ENCODE data around the gene RYR1.
A peak's percentile ranks its signal among the peaks of the same experiment; 100 is the strongest.

Gene RYR1

GRCh38 chr19:38544569-38545315 is 111.3 kb downstream of the RYR1 start (continued):
- 0 out of 2 replicates have a peak, but pooled peaks have one; percentile 2 for TF ChIP-seq ZNF610 (tag by site-specific recombination; IDR thresholded peaks at IDR 0.05; ENCODE audit: borderline replicate concordance)
- peak; percentile 71; the same call in 1 of the 2 replicates for TF ChIP-seq ZBTB8A (tag by site-specific recombination; IDR thresholded peaks at IDR 0.05)
- 0 out of 2 replicates have a peak, but pooled peaks have one; percentile 5 for TF ChIP-seq ZNF561 (tag by site-specific recombination; IDR thresholded peaks at IDR 0.05; ENCODE audit: borderline replicate concordance)
- TF ChIP-seq ZBTB17 (tag by site-specific recombination; IDR thresholded peaks at IDR 0.05), result no peak
- TF ChIP-seq ZBTB48 (tag by site-specific recombination; IDR thresholded peaks at IDR 0.05), result 0 out of 2 replicates have a peak, but pooled peaks have one; percentile 27
- TF ChIP-seq ZNF518A (tag by site-specific recombination; conservative IDR thresholded peaks at IDR 0.05; ENCODE audit: low read depth), result 0 out of 2 replicates have a peak, but pooled peaks have one; percentile 20
- TF ChIP-seq, protein P1, sequence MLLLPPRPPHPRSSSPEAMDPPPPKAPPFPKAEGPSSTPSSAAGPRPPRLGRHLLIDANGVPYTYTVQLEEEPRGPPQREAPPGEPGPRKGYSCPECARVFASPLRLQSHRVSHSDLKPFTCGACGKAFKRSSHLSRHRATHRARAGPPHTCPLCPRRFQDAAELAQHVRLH (tag by site-specific recombination; IDR thresholded peaks at IDR 0.05), result 0 out of 2 replicates have a peak, but pooled peaks have one; percentile 4
- no peak for TF ChIP-seq ZNF510 (tag by site-specific recombination; IDR thresholded peaks at IDR 0.05; ENCODE audit: insufficient replicate concordance)
- no peak for TF ChIP-seq ZNF701 (tag by site-specific recombination; IDR thresholded peaks at IDR 0.05)
- TF ChIP-seq, protein P2, sequence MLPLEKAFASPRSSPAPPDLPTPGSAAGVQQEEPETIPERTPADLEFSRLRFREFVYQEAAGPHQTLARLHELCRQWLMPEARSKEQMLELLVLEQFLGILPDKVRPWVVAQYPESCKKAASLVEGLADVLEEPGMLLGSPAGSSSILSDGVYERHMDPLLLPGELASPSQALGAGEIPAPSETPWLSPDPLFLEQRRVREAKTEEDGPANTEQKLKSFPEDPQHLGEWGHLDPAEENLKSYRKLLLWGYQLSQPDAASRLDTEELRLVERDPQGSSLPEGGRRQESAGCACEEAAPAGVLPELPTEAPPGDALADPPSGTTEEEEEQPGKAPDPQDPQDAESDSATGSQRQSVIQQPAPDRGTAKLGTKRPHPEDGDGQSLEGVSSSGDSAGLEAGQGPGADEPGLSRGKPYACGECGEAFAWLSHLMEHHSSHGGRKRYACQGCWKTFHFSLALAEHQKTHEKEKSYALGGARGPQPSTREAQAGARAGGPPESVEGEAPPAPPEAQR (tag by site-specific recombination; IDR thresholded peaks at IDR 0.05), result 0 out of 2 replicates have a peak, but pooled peaks have one; percentile 2
- TF ChIP-seq ZNF350 (tag by site-specific recombination; IDR thresholded peaks at IDR 0.05), result peak; percentile 63; the same call in 1 of the 2 replicates
- 0 out of 2 replicates have a peak, but pooled peaks have one; percentile 6 for TF ChIP-seq IKZF3 (tag by site-specific recombination; IDR thresholded peaks at IDR 0.05)
- no peak for TF ChIP-seq ZNF16 (tag by site-specific recombination; IDR thresholded peaks at IDR 0.05; ENCODE audit: low read depth)
- no peak for TF ChIP-seq ZNF830 (tag by site-specific recombination; IDR thresholded peaks at IDR 0.05; ENCODE audit: low read depth)

DNA sequence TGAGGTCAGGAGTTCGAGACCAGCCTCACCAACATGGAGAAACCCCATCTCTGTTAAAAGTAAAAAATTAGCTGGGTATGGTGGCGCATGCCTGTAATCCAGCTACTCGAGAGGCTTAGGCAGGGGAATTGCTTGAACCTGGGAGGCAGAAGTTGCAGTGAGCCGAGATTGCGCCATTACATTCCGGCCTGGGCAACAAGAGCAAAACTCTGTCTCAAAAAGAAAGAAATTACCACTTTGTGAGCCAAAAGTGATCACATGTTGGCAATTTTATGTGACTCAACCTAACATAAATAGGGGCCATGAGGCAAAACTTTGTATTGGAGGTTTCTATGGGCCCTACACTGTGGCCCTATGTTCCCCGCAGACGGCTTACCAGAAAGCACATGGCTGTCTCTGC is 112.1 kb downstream of the RYR1 start:
- Histone ChIP-seq H3K36me3 (ENCODE audit: control insufficient read depth in 2 of 2, insufficient read depth in 1 of 2, low read length in 2 of 2) (no peaks in the 10 kb centered on the region), H3K4me3 (ENCODE audit: low read depth, low read length) (no peak overlapping the region), H3K9me3 (ENCODE audit: control insufficient read depth, insufficient read depth, low read depth, low read length) (no peaks in the 10 kb centered on the region), H3K27ac (ENCODE audit: extremely low read depth, low read depth, low read length) (no peak overlapping the region), H3K4me1 (ENCODE audit: control insufficient read depth, insufficient read depth, low read length) (peaks cover 14% of the 10 kb centered on the region)
- TF ChIP-seq, protein P3, sequence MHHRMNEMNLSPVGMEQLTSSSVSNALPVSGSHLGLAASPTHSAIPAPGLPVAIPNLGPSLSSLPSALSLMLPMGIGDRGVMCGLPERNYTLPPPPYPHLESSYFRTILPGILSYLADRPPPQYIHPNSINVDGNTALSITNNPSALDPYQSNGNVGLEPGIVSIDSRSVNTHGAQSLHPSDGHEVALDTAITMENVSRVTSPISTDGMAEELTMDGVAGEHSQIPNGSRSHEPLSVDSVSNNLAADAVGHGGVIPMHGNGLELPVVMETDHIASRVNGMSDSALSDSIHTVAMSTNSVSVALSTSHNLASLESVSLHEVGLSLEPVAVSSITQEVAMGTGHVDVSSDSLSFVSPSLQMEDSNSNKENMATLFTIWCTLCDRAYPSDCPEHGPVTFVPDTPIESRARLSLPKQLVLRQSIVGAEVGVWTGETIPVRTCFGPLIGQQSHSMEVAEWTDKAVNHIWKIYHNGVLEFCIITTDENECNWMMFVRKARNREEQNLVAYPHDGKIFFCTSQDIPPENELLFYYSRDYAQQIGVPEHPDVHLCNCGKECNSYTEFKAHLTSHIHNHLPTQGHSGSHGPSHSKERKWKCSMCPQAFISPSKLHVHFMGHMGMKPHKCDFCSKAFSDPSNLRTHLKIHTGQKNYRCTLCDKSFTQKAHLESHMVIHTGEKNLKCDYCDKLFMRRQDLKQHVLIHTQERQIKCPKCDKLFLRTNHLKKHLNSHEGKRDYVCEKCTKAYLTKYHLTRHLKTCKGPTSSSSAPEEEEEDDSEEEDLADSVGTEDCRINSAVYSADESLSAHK (tag by site-specific recombination; IDR thresholded peaks at IDR 0.05), result peak; percentile 14; the same call in 1 of the 2 replicates
- TF ChIP-seq ZNF324 (tag by site-specific recombination; IDR thresholded peaks at IDR 0.05) (no peak), ZNF777 (tag by site-specific recombination; IDR thresholded peaks at IDR 0.05; ENCODE audit: borderline replicate concordance) (no peak), ZNF157 (tag by site-specific recombination; IDR thresholded peaks at IDR 0.05) (no peak)
- CTCF ChIA-PET, result interaction anchor here (0.7 to 4.6 kb wide), 17 partner anchors 10 to 577 kb away, joined by 3 to 95 read pairs (median 6); partner anchors contain the start of genes EIF3K and MAP4K1
- POLR2A ChIA-PET, result interaction anchor here (1.0 to 2.5 kb wide), 3 partner anchors 10 to 280 kb away, joined by 3 to 35 read pairs (median 3); partner anchors contain the start of gene EIF3K

All from HEK293 (cell line).